ENCODE measurements around the gene ASCC1. TPM values are rescaled to one million over a fixed set of nuclear protein-coding genes. Genes with fewer than 3 reads are reported as not detected.

Gene ASCC1
- total and polyA plus RNA-seq, 2 experiments from 2014 or later, result 13.7 to 37.2 TPM

DNA sequence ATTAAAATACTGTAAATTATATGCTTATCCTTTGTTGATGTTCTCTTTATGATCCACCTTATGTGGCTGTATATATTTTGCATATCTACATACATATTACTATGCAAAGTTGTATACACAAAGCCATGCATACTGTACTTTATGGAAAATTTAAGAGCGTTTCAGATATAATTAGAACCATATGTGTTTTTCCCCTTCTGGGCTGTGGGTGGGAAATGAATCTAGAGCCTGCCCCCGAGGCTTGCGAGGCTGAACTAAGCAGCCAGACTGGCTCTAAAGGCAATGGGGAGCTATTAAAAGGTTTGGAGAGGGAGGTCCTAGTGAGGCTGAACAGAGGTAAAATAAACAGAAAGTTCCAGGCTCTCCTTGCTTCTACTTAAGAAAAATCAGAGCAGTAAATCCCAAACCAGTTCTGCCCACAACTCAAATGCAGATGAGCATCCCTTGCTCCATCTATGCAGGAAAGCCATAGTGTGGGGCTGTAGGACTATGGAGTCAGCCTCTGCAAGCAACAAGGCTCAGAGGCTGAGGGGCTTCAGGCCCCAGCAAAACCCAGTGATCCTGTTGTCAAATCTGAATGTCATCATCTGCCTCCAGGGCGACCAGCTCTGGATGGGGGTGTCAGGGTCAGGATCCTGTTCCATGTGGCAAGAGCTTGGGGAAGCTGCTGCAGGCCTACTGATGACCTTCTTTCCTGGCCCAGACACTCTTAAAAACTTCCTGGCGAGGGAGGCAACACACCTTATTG is 43.6 kb upstream of the ASCC1 start:
- Mint-ChIP-seq H3K36me3 (ENCODE audit: low read depth) (no peaks in the 10 kb centered on the region), H3K9me3 (no peaks in the 10 kb centered on the region), H3K4me1 (peaks cover 61% of the 10 kb centered on the region), H3K4me3 (peak overlapping the region; percentile 13; the same call in 2 of the 3 replicates), H3K27ac (peak overlapping the region; percentile 99), H3K27me3 (ENCODE audit: insufficient read depth, low read depth, poor library complexity) (peaks cover 30% of the 10 kb centered on the region)
- peak overlapping the region; percentile 92 for H3K4me2 ChIP-seq
- TF ChIP-seq, protein P1, sequence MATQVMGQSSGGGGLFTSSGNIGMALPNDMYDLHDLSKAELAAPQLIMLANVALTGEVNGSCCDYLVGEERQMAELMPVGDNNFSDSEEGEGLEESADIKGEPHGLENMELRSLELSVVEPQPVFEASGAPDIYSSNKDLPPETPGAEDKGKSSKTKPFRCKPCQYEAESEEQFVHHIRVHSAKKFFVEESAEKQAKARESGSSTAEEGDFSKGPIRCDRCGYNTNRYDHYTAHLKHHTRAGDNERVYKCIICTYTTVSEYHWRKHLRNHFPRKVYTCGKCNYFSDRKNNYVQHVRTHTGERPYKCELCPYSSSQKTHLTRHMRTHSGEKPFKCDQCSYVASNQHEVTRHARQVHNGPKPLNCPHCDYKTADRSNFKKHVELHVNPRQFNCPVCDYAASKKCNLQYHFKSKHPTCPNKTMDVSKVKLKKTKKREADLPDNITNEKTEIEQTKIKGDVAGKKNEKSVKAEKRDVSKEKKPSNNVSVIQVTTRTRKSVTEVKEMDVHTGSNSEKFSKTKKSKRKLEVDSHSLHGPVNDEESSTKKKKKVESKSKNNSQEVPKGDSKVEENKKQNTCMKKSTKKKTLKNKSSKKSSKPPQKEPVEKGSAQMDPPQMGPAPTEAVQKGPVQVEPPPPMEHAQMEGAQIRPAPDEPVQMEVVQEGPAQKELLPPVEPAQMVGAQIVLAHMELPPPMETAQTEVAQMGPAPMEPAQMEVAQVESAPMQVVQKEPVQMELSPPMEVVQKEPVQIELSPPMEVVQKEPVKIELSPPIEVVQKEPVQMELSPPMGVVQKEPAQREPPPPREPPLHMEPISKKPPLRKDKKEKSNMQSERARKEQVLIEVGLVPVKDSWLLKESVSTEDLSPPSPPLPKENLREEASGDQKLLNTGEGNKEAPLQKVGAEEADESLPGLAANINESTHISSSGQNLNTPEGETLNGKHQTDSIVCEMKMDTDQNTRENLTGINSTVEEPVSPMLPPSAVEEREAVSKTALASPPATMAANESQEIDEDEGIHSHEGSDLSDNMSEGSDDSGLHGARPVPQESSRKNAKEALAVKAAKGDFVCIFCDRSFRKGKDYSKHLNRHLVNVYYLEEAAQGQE (IDR thresholded peaks at IDR 0.05; ENCODE audit: unreplicated experiment), result no peak
- TF ChIP-seq CREB1 (CRISPR knock-in tag; IDR thresholded peaks at IDR 0.05; ENCODE audit: low read depth) (no peak), ZNF114 (CRISPR knock-in tag; IDR thresholded peaks at IDR 0.05) (no peak), JUNB (IDR thresholded peaks at IDR 0.05; ENCODE audit: unreplicated experiment) (no peak), NANOG (IDR thresholded peaks at IDR 0.05; ENCODE audit: borderline replicate concordance) (no peak)
- TF ChIP-seq, protein P2, sequence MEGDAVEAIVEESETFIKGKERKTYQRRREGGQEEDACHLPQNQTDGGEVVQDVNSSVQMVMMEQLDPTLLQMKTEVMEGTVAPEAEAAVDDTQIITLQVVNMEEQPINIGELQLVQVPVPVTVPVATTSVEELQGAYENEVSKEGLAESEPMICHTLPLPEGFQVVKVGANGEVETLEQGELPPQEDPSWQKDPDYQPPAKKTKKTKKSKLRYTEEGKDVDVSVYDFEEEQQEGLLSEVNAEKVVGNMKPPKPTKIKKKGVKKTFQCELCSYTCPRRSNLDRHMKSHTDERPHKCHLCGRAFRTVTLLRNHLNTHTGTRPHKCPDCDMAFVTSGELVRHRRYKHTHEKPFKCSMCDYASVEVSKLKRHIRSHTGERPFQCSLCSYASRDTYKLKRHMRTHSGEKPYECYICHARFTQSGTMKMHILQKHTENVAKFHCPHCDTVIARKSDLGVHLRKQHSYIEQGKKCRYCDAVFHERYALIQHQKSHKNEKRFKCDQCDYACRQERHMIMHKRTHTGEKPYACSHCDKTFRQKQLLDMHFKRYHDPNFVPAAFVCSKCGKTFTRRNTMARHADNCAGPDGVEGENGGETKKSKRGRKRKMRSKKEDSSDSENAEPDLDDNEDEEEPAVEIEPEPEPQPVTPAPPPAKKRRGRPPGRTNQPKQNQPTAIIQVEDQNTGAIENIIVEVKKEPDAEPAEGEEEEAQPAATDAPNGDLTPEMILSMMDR (conservative IDR thresholded peaks at IDR 0.05; ENCODE audit: low read depth in 2 of 2), result peak in 1 of 2 experiments; percentile 15; a peak in 1 of 4 replicates
- TF ChIP-seq, protein P3, sequence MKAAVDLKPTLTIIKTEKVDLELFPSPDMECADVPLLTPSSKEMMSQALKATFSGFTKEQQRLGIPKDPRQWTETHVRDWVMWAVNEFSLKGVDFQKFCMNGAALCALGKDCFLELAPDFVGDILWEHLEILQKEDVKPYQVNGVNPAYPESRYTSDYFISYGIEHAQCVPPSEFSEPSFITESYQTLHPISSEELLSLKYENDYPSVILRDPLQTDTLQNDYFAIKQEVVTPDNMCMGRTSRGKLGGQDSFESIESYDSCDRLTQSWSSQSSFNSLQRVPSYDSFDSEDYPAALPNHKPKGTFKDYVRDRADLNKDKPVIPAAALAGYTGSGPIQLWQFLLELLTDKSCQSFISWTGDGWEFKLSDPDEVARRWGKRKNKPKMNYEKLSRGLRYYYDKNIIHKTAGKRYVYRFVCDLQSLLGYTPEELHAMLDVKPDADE (IDR thresholded peaks at IDR 0.05), result no peak
- H3K27ac ChIP-seq (ENCODE audit: low read depth), result peak overlapping the region; percentile 96
- H2AFZ ChIP-seq, result peak overlapping the region; percentile 15; the same call in 1 of the 2 replicates
- peaks cover 27% of the 10 kb centered on the region for H3F3A ChIP-seq (replicated peaks; ENCODE audit: low read depth)
- no peaks in the 10 kb centered on the region for H3K27me3 ChIP-seq (ENCODE audit: insufficient read depth)
- no peaks in the 10 kb centered on the region for H3K36me3 ChIP-seq (ENCODE audit: insufficient read depth)
- peaks cover 30% of the 10 kb centered on the region for H3K4me1 ChIP-seq (ENCODE audit: insufficient read depth)
- no peaks in the 10 kb centered on the region for H4K20me1 ChIP-seq (replicated peaks; ENCODE audit: insufficient read depth)
- H3K9me2 ChIP-seq (ENCODE audit: insufficient read depth), result no peaks in the 10 kb centered on the region
- ATAC-seq (no peak), DNase-seq (ENCODE audit: low spot score) (peak; percentile 12)
- 0 out of 2 replicates have a peak overlapping the region, but pooled peaks have one; percentile 62 for H3K4me3 ChIP-seq
- H3K79me2 ChIP-seq (replicated peaks; ENCODE audit: insufficient read depth), result no peaks in the 10 kb centered on the region

DNA sequence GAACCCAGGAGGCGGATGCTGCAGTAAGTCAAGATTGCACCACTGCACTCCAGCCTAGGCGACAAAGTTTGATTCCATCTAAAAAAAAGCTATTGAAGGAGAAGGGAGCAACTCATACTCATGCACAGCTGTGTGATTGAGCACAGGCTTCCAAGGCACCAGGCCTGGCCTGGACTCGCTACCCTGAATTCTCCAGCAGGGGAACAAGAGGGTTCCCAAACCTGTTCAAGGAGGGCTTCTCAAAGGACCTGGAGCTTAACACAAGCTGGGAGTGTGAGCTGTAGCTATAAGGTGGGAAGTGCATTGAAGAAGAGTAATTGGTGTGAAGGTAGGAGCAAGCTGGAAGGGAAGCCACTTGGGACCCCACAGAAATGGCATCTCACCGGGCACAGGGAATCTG is 42.5 kb upstream of the ASCC1 start:
- H3K4me1 ChIP-seq (ENCODE audit: insufficient read depth), result peaks cover 35% of the 10 kb centered on the region
- Mint-ChIP-seq H3K27me3 (ENCODE audit: insufficient read depth, low read depth, poor library complexity) (peaks cover 28% of the 10 kb centered on the region), H3K27ac (peak overlapping the region; percentile 77), H3K36me3 (ENCODE audit: low read depth) (no peaks in the 10 kb centered on the region), H3K4me1 (peaks cover 54% of the 10 kb centered on the region), H3K4me3 (no peak overlapping the region), H3K9me3 (no peaks in the 10 kb centered on the region)
- no peak overlapping the region for H3K27ac ChIP-seq (ENCODE audit: low read depth)
- H3K79me2 ChIP-seq (replicated peaks; ENCODE audit: insufficient read depth), result no peaks in the 10 kb centered on the region
- ATAC-seq (no peak), DNase-seq (ENCODE audit: low spot score) (peak; percentile 37)
- no peak overlapping the region for H2AFZ ChIP-seq
- no peak overlapping the region for H3K4me3 ChIP-seq
- H3K4me2 ChIP-seq, result no peak overlapping the region
- TF ChIP-seq ZNF114 (CRISPR knock-in tag; IDR thresholded peaks at IDR 0.05), result no peak
- TF ChIP-seq, protein P2 (conservative IDR thresholded peaks at IDR 0.05; ENCODE audit: low read depth in 2 of 2), result peak in 1 of 2 experiments; percentile 31; a peak in 3 of 4 replicates
- peaks cover 28% of the 10 kb centered on the region for H3F3A ChIP-seq (replicated peaks; ENCODE audit: low read depth)
- no peaks in the 10 kb centered on the region for H3K9me2 ChIP-seq (ENCODE audit: insufficient read depth)
- no peaks in the 10 kb centered on the region for H3K27me3 ChIP-seq (ENCODE audit: insufficient read depth)
- H4K20me1 ChIP-seq (replicated peaks; ENCODE audit: insufficient read depth), result no peaks in the 10 kb centered on the region
- no peaks in the 10 kb centered on the region for H3K36me3 ChIP-seq (ENCODE audit: insufficient read depth)

All from GM23338 (cell line).